ENCODE results near the gene TMOD4. TPM values are rescaled to one million over a fixed set of nuclear protein-coding genes. Genes with fewer than 3 reads are reported as not detected.

Gene TMOD4
- total RNA-seq, 1 experiment from 2014 or later, result 0.79 TPM

DNA sequence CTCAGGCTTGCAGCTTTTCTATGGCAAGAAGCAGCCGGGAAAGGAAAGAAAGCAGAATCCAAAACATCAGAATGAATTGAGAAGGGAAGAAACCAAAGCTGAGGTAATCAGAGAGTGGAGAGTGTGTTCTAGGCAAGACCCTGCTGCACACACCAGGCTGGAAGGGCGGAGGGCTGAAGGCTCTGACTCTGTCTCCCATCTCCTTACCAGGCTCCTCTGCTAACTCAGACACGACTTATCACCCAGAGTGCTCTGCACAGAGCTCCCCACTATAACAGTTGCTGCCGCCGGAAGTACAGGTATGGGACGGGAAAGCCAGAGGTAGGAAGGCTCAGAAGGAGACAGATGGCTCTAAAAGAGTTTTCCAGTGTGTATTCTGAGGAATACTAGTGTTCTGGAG, 8.7 kb downstream of the TMOD4 start:
- Mint-ChIP-seq H3K4me3 (peak overlapping the region; percentile 99), H3K4me1 (peaks cover 15% of the 10 kb centered on the region), H3K27ac (peak overlapping the region; percentile 63), H3K36me3 (peaks cover 19% of the 10 kb centered on the region), H3K9me3 (no peaks in the 10 kb centered on the region), H3K27me3 (ENCODE audit: low read depth) (no peaks in the 10 kb centered on the region; the same call in 1 of the 2 replicates)
- TF ChIP-seq, protein P1, sequence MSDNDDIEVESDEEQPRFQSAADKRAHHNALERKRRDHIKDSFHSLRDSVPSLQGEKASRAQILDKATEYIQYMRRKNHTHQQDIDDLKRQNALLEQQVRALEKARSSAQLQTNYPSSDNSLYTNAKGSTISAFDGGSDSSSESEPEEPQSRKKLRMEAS (CRISPR knock-in tag; IDR thresholded peaks at IDR 0.05), result no peak
- TF ChIP-seq, protein P2, sequence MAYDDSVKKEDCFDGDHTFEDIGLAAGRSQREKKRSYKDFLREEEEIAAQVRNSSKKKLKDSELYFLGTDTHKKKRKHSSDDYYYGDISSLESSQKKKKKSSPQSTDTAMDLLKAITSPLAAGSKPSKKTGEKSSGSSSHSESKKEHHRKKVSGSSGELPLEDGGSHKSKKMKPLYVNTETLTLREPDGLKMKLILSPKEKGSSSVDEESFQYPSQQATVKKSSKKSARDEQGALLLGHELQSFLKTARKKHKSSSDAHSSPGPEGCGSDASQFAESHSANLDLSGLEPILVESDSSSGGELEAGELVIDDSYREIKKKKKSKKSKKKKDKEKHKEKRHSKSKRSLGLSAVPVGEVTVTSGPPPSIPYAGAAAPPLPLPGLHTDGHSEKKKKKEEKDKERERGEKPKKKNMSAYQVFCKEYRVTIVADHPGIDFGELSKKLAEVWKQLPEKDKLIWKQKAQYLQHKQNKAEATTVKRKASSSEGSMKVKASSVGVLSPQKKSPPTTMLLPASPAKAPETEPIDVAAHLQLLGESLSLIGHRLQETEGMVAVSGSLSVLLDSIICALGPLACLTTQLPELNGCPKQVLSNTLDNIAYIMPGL (CRISPR knock-in tag; IDR thresholded peaks at IDR 0.05), result no peak
- TF ChIP-seq CREM (CRISPR knock-in tag; IDR thresholded peaks at IDR 0.05) (no peak), MYBL2 (CRISPR knock-in tag; IDR thresholded peaks at IDR 0.05) (no peak), RORB (CRISPR knock-in tag; IDR thresholded peaks at IDR 0.05) (no peak), NFATC4 (CRISPR knock-in tag; IDR thresholded peaks at IDR 0.05) (no peak), ELF4 (CRISPR knock-in tag; IDR thresholded peaks at IDR 0.05; ENCODE audit: low read depth) (no peak), NR3C1 (CRISPR knock-in tag; conservative IDR thresholded peaks at IDR 0.05; ENCODE audit: low read depth) (no peak), KAT7 (CRISPR knock-in tag; IDR thresholded peaks at IDR 0.05; ENCODE audit: borderline replicate concordance) (no peak)
- TF ChIP-seq, protein P3, sequence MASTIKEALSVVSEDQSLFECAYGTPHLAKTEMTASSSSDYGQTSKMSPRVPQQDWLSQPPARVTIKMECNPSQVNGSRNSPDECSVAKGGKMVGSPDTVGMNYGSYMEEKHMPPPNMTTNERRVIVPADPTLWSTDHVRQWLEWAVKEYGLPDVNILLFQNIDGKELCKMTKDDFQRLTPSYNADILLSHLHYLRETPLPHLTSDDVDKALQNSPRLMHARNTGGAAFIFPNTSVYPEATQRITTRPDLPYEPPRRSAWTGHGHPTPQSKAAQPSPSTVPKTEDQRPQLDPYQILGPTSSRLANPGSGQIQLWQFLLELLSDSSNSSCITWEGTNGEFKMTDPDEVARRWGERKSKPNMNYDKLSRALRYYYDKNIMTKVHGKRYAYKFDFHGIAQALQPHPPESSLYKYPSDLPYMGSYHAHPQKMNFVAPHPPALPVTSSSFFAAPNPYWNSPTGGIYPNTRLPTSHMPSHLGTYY (CRISPR knock-in tag; IDR thresholded peaks at IDR 0.05), result no peak
- TF ChIP-seq, protein P4, sequence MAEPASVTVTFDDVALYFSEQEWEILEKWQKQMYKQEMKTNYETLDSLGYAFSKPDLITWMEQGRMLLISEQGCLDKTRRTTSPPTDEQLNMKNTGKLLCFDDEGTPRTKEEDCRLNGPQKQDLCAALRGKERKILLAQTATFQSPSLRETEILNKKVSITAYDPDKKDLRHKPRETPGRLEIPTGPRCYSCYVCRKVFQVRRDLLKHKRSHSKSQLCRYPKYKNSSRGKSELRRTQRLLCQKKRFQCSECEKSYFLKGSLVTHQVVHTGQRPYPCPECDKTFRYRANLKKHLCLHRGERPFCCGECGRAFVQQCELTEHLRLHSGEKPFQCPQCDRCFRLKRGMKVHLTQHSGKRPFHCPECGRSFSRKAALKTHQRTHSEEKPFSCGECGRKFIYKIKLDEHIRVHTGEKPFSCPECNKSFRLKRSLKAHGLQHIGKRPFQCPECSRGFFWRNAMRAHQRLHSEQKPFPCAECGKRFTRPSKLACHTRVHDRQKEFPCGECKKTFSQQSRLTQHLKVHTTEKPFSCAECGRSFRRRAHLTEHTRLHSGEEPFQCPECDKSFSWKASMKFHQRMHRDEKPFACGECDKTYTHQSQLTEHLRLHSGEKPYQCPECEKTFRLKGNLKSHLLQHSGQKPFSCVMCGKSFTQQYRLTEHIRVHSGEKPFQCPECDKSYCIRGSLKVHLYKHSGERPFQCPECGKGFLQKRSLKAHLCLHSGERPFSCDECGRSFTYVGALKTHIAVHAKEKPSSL (CRISPR knock-in tag; conservative IDR thresholded peaks at IDR 0.05), result no peak
- TF ChIP-seq, protein P5, sequence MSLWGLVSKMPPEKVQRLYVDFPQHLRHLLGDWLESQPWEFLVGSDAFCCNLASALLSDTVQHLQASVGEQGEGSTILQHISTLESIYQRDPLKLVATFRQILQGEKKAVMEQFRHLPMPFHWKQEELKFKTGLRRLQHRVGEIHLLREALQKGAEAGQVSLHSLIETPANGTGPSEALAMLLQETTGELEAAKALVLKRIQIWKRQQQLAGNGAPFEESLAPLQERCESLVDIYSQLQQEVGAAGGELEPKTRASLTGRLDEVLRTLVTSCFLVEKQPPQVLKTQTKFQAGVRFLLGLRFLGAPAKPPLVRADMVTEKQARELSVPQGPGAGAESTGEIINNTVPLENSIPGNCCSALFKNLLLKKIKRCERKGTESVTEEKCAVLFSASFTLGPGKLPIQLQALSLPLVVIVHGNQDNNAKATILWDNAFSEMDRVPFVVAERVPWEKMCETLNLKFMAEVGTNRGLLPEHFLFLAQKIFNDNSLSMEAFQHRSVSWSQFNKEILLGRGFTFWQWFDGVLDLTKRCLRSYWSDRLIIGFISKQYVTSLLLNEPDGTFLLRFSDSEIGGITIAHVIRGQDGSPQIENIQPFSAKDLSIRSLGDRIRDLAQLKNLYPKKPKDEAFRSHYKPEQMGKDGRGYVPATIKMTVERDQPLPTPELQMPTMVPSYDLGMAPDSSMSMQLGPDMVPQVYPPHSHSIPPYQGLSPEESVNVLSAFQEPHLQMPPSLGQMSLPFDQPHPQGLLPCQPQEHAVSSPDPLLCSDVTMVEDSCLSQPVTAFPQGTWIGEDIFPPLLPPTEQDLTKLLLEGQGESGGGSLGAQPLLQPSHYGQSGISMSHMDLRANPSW (CRISPR knock-in tag; conservative IDR thresholded peaks at IDR 0.05; ENCODE audit: low read depth), result no peak
- TF ChIP-seq, protein P6, sequence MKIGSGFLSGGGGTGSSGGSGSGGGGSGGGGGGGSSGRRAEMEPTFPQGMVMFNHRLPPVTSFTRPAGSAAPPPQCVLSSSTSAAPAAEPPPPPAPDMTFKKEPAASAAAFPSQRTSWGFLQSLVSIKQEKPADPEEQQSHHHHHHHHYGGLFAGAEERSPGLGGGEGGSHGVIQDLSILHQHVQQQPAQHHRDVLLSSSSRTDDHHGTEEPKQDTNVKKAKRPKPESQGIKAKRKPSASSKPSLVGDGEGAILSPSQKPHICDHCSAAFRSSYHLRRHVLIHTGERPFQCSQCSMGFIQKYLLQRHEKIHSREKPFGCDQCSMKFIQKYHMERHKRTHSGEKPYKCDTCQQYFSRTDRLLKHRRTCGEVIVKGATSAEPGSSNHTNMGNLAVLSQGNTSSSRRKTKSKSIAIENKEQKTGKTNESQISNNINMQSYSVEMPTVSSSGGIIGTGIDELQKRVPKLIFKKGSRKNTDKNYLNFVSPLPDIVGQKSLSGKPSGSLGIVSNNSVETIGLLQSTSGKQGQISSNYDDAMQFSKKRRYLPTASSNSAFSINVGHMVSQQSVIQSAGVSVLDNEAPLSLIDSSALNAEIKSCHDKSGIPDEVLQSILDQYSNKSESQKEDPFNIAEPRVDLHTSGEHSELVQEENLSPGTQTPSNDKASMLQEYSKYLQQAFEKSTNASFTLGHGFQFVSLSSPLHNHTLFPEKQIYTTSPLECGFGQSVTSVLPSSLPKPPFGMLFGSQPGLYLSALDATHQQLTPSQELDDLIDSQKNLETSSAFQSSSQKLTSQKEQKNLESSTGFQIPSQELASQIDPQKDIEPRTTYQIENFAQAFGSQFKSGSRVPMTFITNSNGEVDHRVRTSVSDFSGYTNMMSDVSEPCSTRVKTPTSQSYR (CRISPR knock-in tag; IDR thresholded peaks at IDR 0.05), result no peak
- TF ChIP-seq, protein P7, sequence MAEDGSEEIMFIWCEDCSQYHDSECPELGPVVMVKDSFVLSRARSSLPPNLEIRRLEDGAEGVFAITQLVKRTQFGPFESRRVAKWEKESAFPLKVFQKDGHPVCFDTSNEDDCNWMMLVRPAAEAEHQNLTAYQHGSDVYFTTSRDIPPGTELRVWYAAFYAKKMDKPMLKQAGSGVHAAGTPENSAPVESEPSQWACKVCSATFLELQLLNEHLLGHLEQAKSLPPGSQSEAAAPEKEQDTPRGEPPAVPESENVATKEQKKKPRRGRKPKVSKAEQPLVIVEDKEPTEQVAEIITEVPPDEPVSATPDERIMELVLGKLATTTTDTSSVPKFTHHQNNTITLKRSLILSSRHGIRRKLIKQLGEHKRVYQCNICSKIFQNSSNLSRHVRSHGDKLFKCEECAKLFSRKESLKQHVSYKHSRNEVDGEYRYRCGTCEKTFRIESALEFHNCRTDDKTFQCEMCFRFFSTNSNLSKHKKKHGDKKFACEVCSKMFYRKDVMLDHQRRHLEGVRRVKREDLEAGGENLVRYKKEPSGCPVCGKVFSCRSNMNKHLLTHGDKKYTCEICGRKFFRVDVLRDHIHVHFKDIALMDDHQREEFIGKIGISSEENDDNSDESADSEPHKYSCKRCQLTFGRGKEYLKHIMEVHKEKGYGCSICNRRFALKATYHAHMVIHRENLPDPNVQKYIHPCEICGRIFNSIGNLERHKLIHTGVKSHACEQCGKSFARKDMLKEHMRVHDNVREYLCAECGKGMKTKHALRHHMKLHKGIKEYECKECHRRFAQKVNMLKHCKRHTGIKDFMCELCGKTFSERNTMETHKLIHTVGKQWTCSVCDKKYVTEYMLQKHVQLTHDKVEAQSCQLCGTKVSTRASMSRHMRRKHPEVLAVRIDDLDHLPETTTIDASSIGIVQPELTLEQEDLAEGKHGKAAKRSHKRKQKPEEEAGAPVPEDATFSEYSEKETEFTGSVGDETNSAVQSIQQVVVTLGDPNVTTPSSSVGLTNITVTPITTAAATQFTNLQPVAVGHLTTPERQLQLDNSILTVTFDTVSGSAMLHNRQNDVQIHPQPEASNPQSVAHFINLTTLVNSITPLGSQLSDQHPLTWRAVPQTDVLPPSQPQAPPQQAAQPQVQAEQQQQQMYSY (CRISPR knock-in tag; IDR thresholded peaks at IDR 0.05), result no peak
- TF ChIP-seq, protein P8, sequence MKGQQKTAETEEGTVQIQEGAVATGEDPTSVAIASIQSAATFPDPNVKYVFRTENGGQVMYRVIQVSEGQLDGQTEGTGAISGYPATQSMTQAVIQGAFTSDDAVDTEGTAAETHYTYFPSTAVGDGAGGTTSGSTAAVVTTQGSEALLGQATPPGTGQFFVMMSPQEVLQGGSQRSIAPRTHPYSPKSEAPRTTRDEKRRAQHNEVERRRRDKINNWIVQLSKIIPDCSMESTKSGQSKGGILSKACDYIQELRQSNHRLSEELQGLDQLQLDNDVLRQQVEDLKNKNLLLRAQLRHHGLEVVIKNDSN (CRISPR knock-in tag; IDR thresholded peaks at IDR 0.05), result no peak
- TF ChIP-seq, protein P9, sequence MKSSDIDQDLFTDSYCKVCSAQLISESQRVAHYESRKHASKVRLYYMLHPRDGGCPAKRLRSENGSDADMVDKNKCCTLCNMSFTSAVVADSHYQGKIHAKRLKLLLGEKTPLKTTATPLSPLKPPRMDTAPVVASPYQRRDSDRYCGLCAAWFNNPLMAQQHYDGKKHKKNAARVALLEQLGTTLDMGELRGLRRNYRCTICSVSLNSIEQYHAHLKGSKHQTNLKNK (CRISPR knock-in tag; IDR thresholded peaks at IDR 0.05), result no peak
- TF ChIP-seq, protein P10, sequence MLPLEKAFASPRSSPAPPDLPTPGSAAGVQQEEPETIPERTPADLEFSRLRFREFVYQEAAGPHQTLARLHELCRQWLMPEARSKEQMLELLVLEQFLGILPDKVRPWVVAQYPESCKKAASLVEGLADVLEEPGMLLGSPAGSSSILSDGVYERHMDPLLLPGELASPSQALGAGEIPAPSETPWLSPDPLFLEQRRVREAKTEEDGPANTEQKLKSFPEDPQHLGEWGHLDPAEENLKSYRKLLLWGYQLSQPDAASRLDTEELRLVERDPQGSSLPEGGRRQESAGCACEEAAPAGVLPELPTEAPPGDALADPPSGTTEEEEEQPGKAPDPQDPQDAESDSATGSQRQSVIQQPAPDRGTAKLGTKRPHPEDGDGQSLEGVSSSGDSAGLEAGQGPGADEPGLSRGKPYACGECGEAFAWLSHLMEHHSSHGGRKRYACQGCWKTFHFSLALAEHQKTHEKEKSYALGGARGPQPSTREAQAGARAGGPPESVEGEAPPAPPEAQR (CRISPR knock-in tag; IDR thresholded peaks at IDR 0.05), result no peak
- TF ChIP-seq, protein P11, sequence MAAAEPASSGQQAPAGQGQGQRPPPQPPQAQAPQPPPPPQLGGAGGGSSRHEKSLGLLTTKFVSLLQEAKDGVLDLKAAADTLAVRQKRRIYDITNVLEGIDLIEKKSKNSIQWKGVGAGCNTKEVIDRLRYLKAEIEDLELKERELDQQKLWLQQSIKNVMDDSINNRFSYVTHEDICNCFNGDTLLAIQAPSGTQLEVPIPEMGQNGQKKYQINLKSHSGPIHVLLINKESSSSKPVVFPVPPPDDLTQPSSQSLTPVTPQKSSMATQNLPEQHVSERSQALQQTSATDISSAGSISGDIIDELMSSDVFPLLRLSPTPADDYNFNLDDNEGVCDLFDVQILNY (CRISPR knock-in tag; IDR thresholded peaks at IDR 0.05), result no peak
- ATAC-seq (no peak), DNase-seq (ENCODE audit: low spot score) (no peak)
- ChIA-PET POLR2A (no interaction called here), CTCF (interaction anchor here (1.6 to 4.1 kb wide), 2 partner anchors 9 to 67 kb away, joined by 7 to 39 read pairs; partner anchors contain the start of gene TMOD4)
